Thymus (tissue), 11 donors: ENCODE results near the gene GUCA1C. TPM values are rescaled to one million over a fixed set of nuclear protein-coding genes. Genes with fewer than 3 reads are reported as not detected.

Experiments used
- DNase-seq, 9 donors: peaks; one replicate each; pipeline ENCODE4 v3.0.0-alpha.2; 2013; ENCODE audit warnings: low spot score in 9 of 9, low read depth in 6 of 9, missing footprints in 1 of 9
- H3K27ac ChIP-seq, 2 donors: one replicate each; pipeline ENCODE4 v1.5.1; 2013; ENCODE audit warnings: control low read depth in 1 of 2, low read depth in 1 of 2, low read length in 1 of 2, mild to moderate bottlenecking in 1 of 2, moderate library complexity in 1 of 2
- H3K27me3 ChIP-seq, 2 donors: one replicate each; pipeline ENCODE4 v1.5.1; 2013; ENCODE audit warnings: low read length in 1 of 2; ENCODE audit not compliant: control insufficient read depth in 2 of 2, insufficient read depth in 1 of 2
- H3K36me3 ChIP-seq, 2 donors: one replicate each; pipeline ENCODE4 v1.5.1; 2013; ENCODE audit warnings: low read length in 1 of 2, mild to moderate bottlenecking in 1 of 2, moderate library complexity in 1 of 2; ENCODE audit not compliant: control insufficient read depth in 2 of 2, insufficient read depth in 2 of 2
- H3K4me1 ChIP-seq, 2 donors: one replicate each; pipeline ENCODE4 v1.5.1; 2013; ENCODE audit warnings: low read length in 2 of 2; ENCODE audit not compliant: control insufficient read depth in 2 of 2, insufficient read depth in 2 of 2
- H3K4me3 ChIP-seq, 2 donors: one replicate each; pipeline ENCODE4 v1.5.1; 2013; ENCODE audit warnings: low read length in 2 of 2, control low read depth in 1 of 2, mild to moderate bottlenecking in 1 of 2
- H3K9me3 ChIP-seq, 2 donors: one replicate each; pipeline ENCODE4 v1.5.1; 2013; ENCODE audit warnings: low read length in 1 of 2, mild to moderate bottlenecking in 1 of 2; ENCODE audit not compliant: control insufficient read depth in 2 of 2, insufficient read depth in 1 of 2
- WGBS: extraction: QIAGEN DNeasy Blood & Tissue Kit; methylation state at CpG from one replicate; pipeline ENCODE4 v1.1.7; 2013; 5-methylcytosine and 5-hydroxymethylcytosine counted together
- polyA plus RNA-seq: library from polyadenylated mRNA; stranded (reverse); fragments of 200-250 nt; gene quantifications from one replicate; pipeline ENCODE4 v1.2.3, GENCODE V29; 2013
- total RNA-seq: library from RNA; stranded (reverse); fragments of 120-200 nt; gene quantifications from one replicate; pipeline ENCODE4 v1.2.4, GENCODE V29; 2013
- donor health status: healthy.

The GUCA1C gene
- total and polyA plus RNA-seq, 2 donors, result 0.11 TPM; not detected in 1

DNA sequence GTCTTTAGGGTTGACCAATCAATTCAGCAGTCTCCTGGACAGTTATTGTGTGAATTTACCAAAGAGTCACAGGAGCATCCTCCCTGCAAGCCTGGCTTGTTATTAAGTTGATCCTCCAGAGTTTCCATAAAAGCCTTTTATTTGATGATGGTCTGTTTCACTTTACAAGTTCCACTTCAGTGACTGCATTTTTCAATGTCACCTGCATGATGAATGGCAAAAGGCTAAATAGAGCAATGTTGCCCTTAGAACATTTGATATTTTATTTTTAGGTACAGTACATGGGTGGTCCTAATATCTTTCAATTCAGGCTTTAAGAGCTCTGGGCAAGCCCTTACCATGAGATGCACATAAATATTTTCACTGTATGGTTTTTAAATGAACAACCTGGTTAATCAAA lies 22.6 kb downstream of the GUCA1C start:
- Histone ChIP-seq H3K9me3 (no peaks in the 10 kb centered on the region), H3K4me3 (no peak overlapping the region), H3K4me1 (no peaks in the 10 kb centered on the region), H3K36me3 (no peaks in the 10 kb centered on the region), H3K27me3 (no peaks in the 10 kb centered on the region), H3K27ac (no peak overlapping the region)
- DNase-seq, result no peak

- no peak overlapping the region for H3K4me3 ChIP-seq
- no peak overlapping the region for H3K27ac ChIP-seq
- 97% methylated on average over 3 of the region's 3 CpGs for WGBS
- H3K4me1 ChIP-seq, result peaks cover 2 to 5% of the 10 kb centered on the region in 2 donors
- no peaks in the 10 kb centered on the region for H3K27me3 ChIP-seq
- DNase-seq, result no peak
- no peaks in the 10 kb centered on the region for H3K9me3 ChIP-seq
- no peaks in the 10 kb centered on the region for H3K36me3 ChIP-seq
These were observed 34.8 kb downstream of the GUCA1C start for GRCh38 chr3:108918866-108919265.

GRCh38 chr3:108914774-108915641 lies 38.7 kb downstream of the GUCA1C start:
- H3K9me3 ChIP-seq, result no peaks in the 10 kb centered on the region
- 29% methylated on average over 6 of the region's 6 CpGs for WGBS
- no peaks in the 10 kb centered on the region for H3K27me3 ChIP-seq
- H3K4me3 ChIP-seq, result no peak overlapping the region
- peaks cover 2 to 5% of the 10 kb centered on the region in 2 donors for H3K4me1 ChIP-seq
- DNase-seq, result peak; percentile 49 to 86 (median 71)
- no peak overlapping the region for H3K27ac ChIP-seq
- no peaks in the 10 kb centered on the region for H3K36me3 ChIP-seq

- no peaks in the 10 kb centered on the region for H3K36me3 ChIP-seq
- no peak for DNase-seq
- 97% methylated on average over 5 of the region's 5 CpGs for WGBS
- peaks cover under 1 to 2% of the 10 kb centered on the region in 2 donors for H3K4me1 ChIP-seq
- H3K4me3 ChIP-seq, result no peak overlapping the region
- no peaks in the 10 kb centered on the region for H3K9me3 ChIP-seq
- no peak overlapping the region for H3K27ac ChIP-seq
- H3K27me3 ChIP-seq, result no peaks in the 10 kb centered on the region
These were observed 43.9 kb downstream of the GUCA1C start for GRCh38 chr3:108909799-108910198.

- Histone ChIP-seq H3K27ac (no peak overlapping the region), H3K4me1 (peaks cover 0 to 3% of the 10 kb centered on the region in 2 donors), H3K9me3 (no peaks in the 10 kb centered on the region), H3K27me3 (no peaks in the 10 kb centered on the region), H3K36me3 (no peaks in the 10 kb centered on the region), H3K4me3 (no peak overlapping the region)
- WGBS, result 92% methylated on average over 1 of the region's 1 CpG
- no peak for DNase-seq
These were observed 46.5 kb downstream of the GUCA1C start for GRCh38 chr3:108907194-108907593.

DNA sequence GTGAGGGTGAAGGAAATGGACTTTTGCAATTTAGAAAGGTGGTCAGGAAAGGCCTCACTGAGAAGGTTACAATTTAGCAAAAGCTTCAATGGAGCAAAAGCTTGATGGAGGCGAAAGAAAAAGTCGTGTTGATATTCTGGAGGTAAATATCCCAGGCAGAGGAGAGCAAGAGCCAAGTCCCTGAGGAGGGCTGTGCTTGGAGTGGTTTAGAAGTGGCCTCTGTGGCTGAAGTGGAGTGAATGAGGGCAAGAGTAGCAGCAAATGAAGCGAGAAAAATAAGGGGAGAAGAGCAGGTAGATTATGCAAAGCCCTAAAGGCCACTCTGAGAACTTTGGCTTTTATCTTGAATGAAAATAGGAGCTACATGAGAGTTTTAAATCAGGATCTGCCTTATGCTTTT lies 54.1 kb downstream of the GUCA1C start:
- H3K9me3 ChIP-seq, result no peaks in the 10 kb centered on the region
- 93% methylated on average over 3 of the region's 3 CpGs for WGBS
- H3K27ac ChIP-seq, result no peak overlapping the region
- no peak overlapping the region for H3K4me3 ChIP-seq
- H3K36me3 ChIP-seq, result no peaks in the 10 kb centered on the region
- no peak for DNase-seq
- no peaks in the 10 kb centered on the region for H3K27me3 ChIP-seq
- peaks cover 0 to 3% of the 10 kb centered on the region in 2 donors for H3K4me1 ChIP-seq

DNA sequence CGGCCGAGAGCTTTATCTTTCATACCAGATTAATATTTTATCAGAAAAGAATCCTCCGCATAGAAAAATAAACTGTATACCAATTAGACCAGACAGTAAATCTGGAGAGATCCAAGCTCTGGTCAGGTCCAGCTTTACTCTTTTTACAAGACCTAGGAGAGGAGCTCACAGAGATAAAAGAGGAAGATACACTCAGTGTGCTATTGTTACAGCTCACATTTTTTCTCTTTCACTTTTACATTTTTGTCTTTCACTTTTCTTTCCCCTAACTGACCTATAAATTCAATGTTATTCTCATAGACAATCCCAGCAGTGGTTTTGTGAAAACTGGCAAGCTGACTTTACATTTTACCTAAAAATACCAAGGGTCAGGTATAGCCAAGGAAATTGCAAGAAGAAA lies 55.8 kb downstream of the GUCA1C start:
- Histone ChIP-seq H3K4me3 (no peak overlapping the region), H3K36me3 (no peaks in the 10 kb centered on the region), H3K27me3 (no peaks in the 10 kb centered on the region), H3K27ac (no peak overlapping the region), H3K9me3 (no peaks in the 10 kb centered on the region), H3K4me1 (peaks cover 0 to 3% of the 10 kb centered on the region in 2 donors)
- 99% methylated on average over 3 of the region's 3 CpGs for WGBS
- no peak for DNase-seq

GRCh38 chr3:108894981-108895380 lies 58.7 kb downstream of the GUCA1C start:
- Histone ChIP-seq H3K4me1 (no peaks in the 10 kb centered on the region), H3K27ac (no peak overlapping the region), H3K4me3 (no peak overlapping the region), H3K27me3 (no peaks in the 10 kb centered on the region), H3K36me3 (no peaks in the 10 kb centered on the region), H3K9me3 (no peaks in the 10 kb centered on the region)
- DNase-seq, result no peak
- WGBS, result 97% methylated on average over 5 of the region's 5 CpGs

DNA sequence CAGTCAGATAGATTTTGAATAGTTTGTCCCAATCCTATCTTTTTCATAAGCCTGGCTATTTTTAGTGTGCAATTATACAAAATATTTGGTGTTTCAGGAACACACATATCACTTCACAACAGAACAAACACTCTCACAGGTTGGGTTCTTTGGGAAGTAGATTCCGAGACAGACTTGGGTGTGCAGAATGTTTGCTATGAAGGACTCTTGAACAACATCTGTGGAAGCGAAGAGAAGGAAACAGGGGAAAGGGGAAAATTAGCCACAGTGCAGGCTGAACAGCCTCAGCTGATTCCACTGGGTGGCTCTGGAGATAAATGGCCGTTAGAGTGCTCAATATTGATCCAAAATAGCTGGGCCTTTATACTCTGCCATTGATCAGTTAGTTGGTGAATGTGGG lies 61.8 kb downstream of the GUCA1C start:
- Histone ChIP-seq H3K4me3 (no peak overlapping the region), H3K27me3 (no peaks in the 10 kb centered on the region), H3K4me1 (no peaks in the 10 kb centered on the region), H3K36me3 (no peaks in the 10 kb centered on the region), H3K9me3 (no peaks in the 10 kb centered on the region), H3K27ac (no peak overlapping the region)
- DNase-seq, result no peak
- 90% methylated on average over 3 of the region's 3 CpGs for WGBS
